ENCODE measurements around the gene MPRIP. TPM values are rescaled to one million over a fixed set of nuclear protein-coding genes. Genes with fewer than 3 reads are reported as not detected.

MPRIP gene
- total RNA-seq, 1 experiment from 2014 or later = 86.2 TPM

- no peak for DNase-seq (ENCODE audit: low read depth)
- in situ Hi-C loops (cut with HindIII; ENCODE audit: low pct_unique_long_range_greater_than_20kb, low sequenced_read_pairs) = no loop called here
Observed at GRCh38 chr17:17220529-17220928, 178.3 kb downstream of the MPRIP start.

GRCh38 chr17:17221329-17221728, 179.1 kb downstream of the MPRIP start:
- in situ Hi-C loops (cut with HindIII; ENCODE audit: low pct_unique_long_range_greater_than_20kb, low sequenced_read_pairs) = no loop called here
- DNase-seq (ENCODE audit: low read depth) = no peak

GRCh38 chr17:17223736-17224135, 181.5 kb downstream of the MPRIP start:
- in situ Hi-C loops (cut with HindIII; ENCODE audit: low pct_unique_long_range_greater_than_20kb, low sequenced_read_pairs) = no loop called here
- no peak for DNase-seq (ENCODE audit: low read depth)

GRCh38 chr17:17224137-17224536, 181.9 kb downstream of the MPRIP start:
- no peak for DNase-seq (ENCODE audit: low read depth)
- in situ Hi-C loops (cut with HindIII; ENCODE audit: low pct_unique_long_range_greater_than_20kb, low sequenced_read_pairs) = no loop called here

GRCh38 chr17:17225901-17226300, 183.6 kb downstream of the MPRIP start:
- in situ Hi-C loops (cut with HindIII; ENCODE audit: low pct_unique_long_range_greater_than_20kb, low sequenced_read_pairs) = no loop called here
- DNase-seq (ENCODE audit: low read depth) = no peak

GRCh38 chr17:17226451-17227265, 184.4 kb downstream of the MPRIP start:
- in situ Hi-C loops (cut with HindIII; ENCODE audit: low pct_unique_long_range_greater_than_20kb, low sequenced_read_pairs) = no loop called here
- no peak for DNase-seq (ENCODE audit: low read depth)

GRCh38 chr17:17227608-17228520, 185.6 kb downstream of the MPRIP start:
- no peak for DNase-seq (ENCODE audit: low read depth)
- in situ Hi-C loops (cut with HindIII; ENCODE audit: low pct_unique_long_range_greater_than_20kb, low sequenced_read_pairs) = no loop called here

- no peak for DNase-seq (ENCODE audit: low read depth)
- in situ Hi-C loops (cut with HindIII; ENCODE audit: low pct_unique_long_range_greater_than_20kb, low sequenced_read_pairs) = no loop called here
Observed at GRCh38 chr17:17228521-17229279, 186.4 kb downstream of the MPRIP start.

- no peak for DNase-seq (ENCODE audit: low read depth)
- in situ Hi-C loops (cut with HindIII; ENCODE audit: low pct_unique_long_range_greater_than_20kb, low sequenced_read_pairs) = no loop called here
Observed at GRCh38 chr17:17229416-17230384, 187.4 kb downstream of the MPRIP start.

GRCh38 chr17:17231621-17232302, 189.5 kb downstream of the MPRIP start:
- no peak for DNase-seq (ENCODE audit: low read depth)
- in situ Hi-C loops (cut with HindIII; ENCODE audit: low pct_unique_long_range_greater_than_20kb, low sequenced_read_pairs) = no loop called here

GRCh38 chr17:17232303-17232621, 190.0 kb downstream of the MPRIP start:
- DNase-seq (ENCODE audit: low read depth) = no peak
- in situ Hi-C loops (cut with HindIII; ENCODE audit: low pct_unique_long_range_greater_than_20kb, low sequenced_read_pairs) = no loop called here

GRCh38 chr17:17235212-17236174, 193.2 kb downstream of the MPRIP start:
- DNase-seq (ENCODE audit: low read depth) = peak; percentile 11
- in situ Hi-C loops (cut with HindIII; ENCODE audit: low pct_unique_long_range_greater_than_20kb, low sequenced_read_pairs) = no loop called here

GRCh38 chr17:17236295-17237025, 194.2 kb downstream of the MPRIP start:
- in situ Hi-C loops (cut with HindIII; ENCODE audit: low pct_unique_long_range_greater_than_20kb, low sequenced_read_pairs) = no loop called here
- DNase-seq (ENCODE audit: low read depth) = peak; percentile 22

GRCh38 chr17:17237026-17237799, 195.0 kb downstream of the MPRIP start, which contains the start of gene FLCN:
Gene FLCN, minus strand, starts transcription at chr17:17237168. Its CDS starts 9,031 bp downstream, at chr17:17228137.
- DNase-seq (ENCODE audit: low read depth) = peak; percentile 83
- in situ Hi-C loops (cut with HindIII; ENCODE audit: low pct_unique_long_range_greater_than_20kb, low sequenced_read_pairs) = no loop called here

- DNase-seq (ENCODE audit: low read depth) = no peak
- in situ Hi-C loops (cut with HindIII; ENCODE audit: low pct_unique_long_range_greater_than_20kb, low sequenced_read_pairs) = no loop called here
Observed at GRCh38 chr17:17239832-17240231, 197.6 kb downstream of the MPRIP start.

Data from Caki2 (cell line).